HEK293 (cell line): ENCODE measurements around the gene PIGS.

Source experiments
- CTCF ChIA-PET: fragments of 350-600 bp; formaldehyde crosslinking; extraction: SDS; loops from one replicate; lab custom pipeline; 2021; ENCODE audit warnings: antibody characterized with exemption; lab: Yijun Ruan, JAX
- POLR2A ChIA-PET: fragments of 300-600 bp; formaldehyde crosslinking; extraction: SDS; loops from one replicate; lab custom pipeline; 2020; ENCODE audit warnings: antibody characterized with exemption, inconsistent platforms; lab: Yijun Ruan, JAX
- H3K27ac ChIP-seq: fragments of 200-500 bp; sonication (Bioruptor generic); 2 replicates; pipeline ENCODE4 v1.5.1; 2014; ENCODE audit warnings: low read depth, low read length, control low read depth, inconsistent platforms; ENCODE audit errors: extremely low read depth
- H3K36me3 ChIP-seq, 2 experiments: fragments of 200-500 bp in 1 of 2; sonication (Bioruptor generic) in 1 of 2; 1 replicate in 1 of 2; 2 replicates in 1 of 2; pipeline ENCODE4 v1.5.1; 2014 to 2017; ENCODE audit warnings: inconsistent platforms in 2 of 2, low read length in 2 of 2; ENCODE audit not compliant: control insufficient read depth in 2 of 2, insufficient read depth in 1 of 2
- H3K4me1 ChIP-seq: fragments of 200-500 bp; sonication (Bioruptor generic); 2 replicates; pipeline ENCODE4 v1.5.1; 2014; ENCODE audit warnings: mild to moderate bottlenecking, low read length, inconsistent platforms; ENCODE audit not compliant: control insufficient read depth, insufficient read depth
- H3K4me3 ChIP-seq: 2 replicates; pipeline ENCODE4 v1.5.1; 2011; ENCODE audit warnings: low read depth, mild to moderate bottlenecking, control low read depth, low read length, moderate library complexity
- H3K9me3 ChIP-seq: fragments of 200-500 bp; sonication (Bioruptor generic); 2 replicates; pipeline ENCODE4 v1.5.1; 2014; ENCODE audit warnings: low read depth, low read length, inconsistent platforms; ENCODE audit not compliant: control insufficient read depth, insufficient read depth
- EGR2 ChIP-seq: fragments of 450-650 bp; formaldehyde crosslinking; IDR thresholded peaks from 2 replicates; pipeline ENCODE4 v1.5.1; 2016; ENCODE audit warnings: low read depth, missing biosample characterization, missing genetic modification characterization
- INSM2 ChIP-seq: fragments of 450-650 bp; formaldehyde crosslinking; IDR thresholded peaks from 2 replicates; pipeline ENCODE4 v1.5.1; 2016; ENCODE audit warnings: missing biosample characterization, missing genetic modification characterization
- PRDM1 ChIP-seq: fragments of 450-650 bp; formaldehyde crosslinking; IDR thresholded peaks from 2 replicates; pipeline ENCODE4; 2016; ENCODE audit warnings: missing biosample characterization, missing genetic modification characterization
- SCRT2 ChIP-seq: fragments of 450-650 bp; formaldehyde crosslinking; IDR thresholded peaks from 2 replicates; pipeline ENCODE4 v1.5.1; 2016; ENCODE audit warnings: missing biosample characterization, missing genetic modification characterization
- SETDB1 ChIP-seq: IDR thresholded peaks from one replicate; pipeline ENCODE4 v1.6.1; 2017; ENCODE audit warnings: mild to moderate bottlenecking, low read length, moderate library complexity, mixed read lengths; ENCODE audit not compliant: insufficient read length
- WT1 ChIP-seq: fragments of 450-650 bp; formaldehyde crosslinking; IDR thresholded peaks from 2 replicates; pipeline ENCODE4 v1.5.1; 2016; ENCODE audit warnings: missing biosample characterization, missing genetic modification characterization
- ZBTB6 ChIP-seq: fragments of 450-650 bp; formaldehyde crosslinking; IDR thresholded peaks from 2 replicates; pipeline ENCODE4 v1.5.1; 2017; ENCODE audit warnings: missing biosample characterization, missing genetic modification characterization
- ZEB2 ChIP-seq: fragments of 450-650 bp; formaldehyde crosslinking; IDR thresholded peaks from 2 replicates; pipeline ENCODE4 v1.5.1; 2016; ENCODE audit warnings: missing biosample characterization, missing genetic modification characterization
- ZFHX2 ChIP-seq: fragments of 450-650 bp; formaldehyde crosslinking; conservative IDR thresholded peaks from 2 replicates; pipeline ENCODE4 v1.5.1; 2016; ENCODE audit warnings: missing biosample characterization, missing genetic modification characterization
- ZFP3 ChIP-seq: fragments of 450-650 bp; formaldehyde crosslinking; IDR thresholded peaks from 2 replicates; pipeline ENCODE4 v1.5.1; 2016; ENCODE audit warnings: low read depth, missing biosample characterization, missing genetic modification characterization
- ZNF121 ChIP-seq: fragments of 450-650 bp; formaldehyde crosslinking; IDR thresholded peaks from 2 replicates; pipeline ENCODE4 v1.5.1; 2016; ENCODE audit warnings: missing biosample characterization, missing genetic modification characterization
- ZNF155 ChIP-seq: fragments of 450-650 bp; formaldehyde crosslinking; IDR thresholded peaks from 2 replicates; pipeline ENCODE4 v1.5.1; 2016; ENCODE audit warnings: missing biosample characterization, missing genetic modification characterization
- ZNF302 ChIP-seq: fragments of 450-650 bp; formaldehyde crosslinking; IDR thresholded peaks from 2 replicates; pipeline ENCODE4 v1.5.1; 2016; ENCODE audit warnings: missing biosample characterization, missing genetic modification characterization, low read depth
- ZNF335 ChIP-seq: fragments of 450-650 bp; formaldehyde crosslinking; conservative IDR thresholded peaks from 2 replicates; pipeline ENCODE4 v1.5.1; 2016; ENCODE audit warnings: missing biosample characterization, missing genetic modification characterization
- ZNF529 ChIP-seq: fragments of 450-650 bp; formaldehyde crosslinking; IDR thresholded peaks from 2 replicates; pipeline ENCODE4 v1.5.1; 2017; ENCODE audit warnings: missing genetic modification characterization, missing biosample characterization; ENCODE audit not compliant: insufficient replicate concordance
- ZNF548 ChIP-seq: fragments of 450-650 bp; formaldehyde crosslinking; IDR thresholded peaks from 2 replicates; pipeline ENCODE4 v1.5.1; 2016; ENCODE audit warnings: missing biosample characterization, missing genetic modification characterization
- ZNF555 ChIP-seq: fragments of 450-650 bp; formaldehyde crosslinking; conservative IDR thresholded peaks from 2 replicates; pipeline ENCODE4 v1.5.1; 2017; ENCODE audit warnings: missing biosample characterization, mild to moderate bottlenecking, missing genetic modification characterization, inconsistent platforms
- ZNF747 ChIP-seq: fragments of 450-650 bp; formaldehyde crosslinking; IDR thresholded peaks from 2 replicates; pipeline ENCODE4 v1.5.1; 2016; ENCODE audit warnings: missing biosample characterization, missing genetic modification characterization
- ZNF791 ChIP-seq: fragments of 450-650 bp; formaldehyde crosslinking; IDR thresholded peaks from 2 replicates; pipeline ENCODE4 v1.5.1; 2016; ENCODE audit warnings: missing biosample characterization, missing genetic modification characterization

PIGS gene

GRCh38 chr17:28508211-28508724 is 63.1 kb downstream of the PIGS start:
- H3K36me3 ChIP-seq, result no peaks in the 10 kb centered on the region
- POLR2A ChIA-PET, result no interaction called here
- no peak overlapping the region for H3K27ac ChIP-seq
- CTCF ChIA-PET, result interaction anchor here (0.6 to 2.4 kb wide), 3 partner anchors 14 to 33 kb away, joined by 3 to 8 read pairs (median 4); no protein-coding TSS in a partner anchor
- H3K9me3 ChIP-seq, result no peaks in the 10 kb centered on the region
- no peak overlapping the region for H3K4me3 ChIP-seq
- peak; percentile 35; the same call in 1 of the 2 replicates for TF ChIP-seq PRDM1 (tag by site-specific recombination)
- TF ChIP-seq ZNF791 (tag by site-specific recombination), result no peak
- TF ChIP-seq, all 188 proteins: peak for 1
- no peaks in the 10 kb centered on the region for H3K4me1 ChIP-seq

GRCh38 chr17:28507567-28508203 is 63.6 kb downstream of the PIGS start:
- CTCF ChIA-PET, result interaction anchor here (0.6 to 2.4 kb wide), 4 partner anchors 13 to 645 kb away, joined by 3 to 8 read pairs (median 4); no protein-coding TSS in a partner anchor
- no peaks in the 10 kb centered on the region for H3K4me1 ChIP-seq
- POLR2A ChIA-PET, result no interaction called here
- H3K36me3 ChIP-seq, result no peaks in the 10 kb centered on the region
- H3K4me3 ChIP-seq, result no peak overlapping the region
- H3K9me3 ChIP-seq, result no peaks in the 10 kb centered on the region
- TF ChIP-seq ZNF335 (tag by site-specific recombination) (0 out of 2 replicates have a peak, but pooled peaks have one; percentile 24), ZNF529 (no peak)
- no peak overlapping the region for H3K27ac ChIP-seq

GRCh38 chr17:28506763-28507487 is 64.4 kb downstream of the PIGS start:
- no peaks in the 10 kb centered on the region for H3K4me1 ChIP-seq
- no peak overlapping the region for H3K4me3 ChIP-seq
- CTCF ChIA-PET, result interaction anchor here (1.2 to 2.4 kb wide), 2 partner anchors 12 to 40 kb away, joined by 3 to 8 read pairs; no protein-coding TSS in a partner anchor
- no peak overlapping the region for H3K27ac ChIP-seq
- no peak for TF ChIP-seq ZNF302 (tag by site-specific recombination)
- TF ChIP-seq ZNF548 (tag by site-specific recombination), result no peak
- no peak for TF ChIP-seq ZBTB6 (tag by site-specific recombination)
- peak; percentile 28; the same call in 1 of the 2 replicates for TF ChIP-seq ZFHX2 (tag by site-specific recombination)
- 0 out of 2 replicates have a peak, but pooled peaks have one; percentile 44 for TF ChIP-seq SCRT2 (tag by site-specific recombination)
- TF ChIP-seq ZFP3 (tag by site-specific recombination), result no peak
- no peak for TF ChIP-seq SETDB1
- TF ChIP-seq EGR2, result 0 out of 2 replicates have a peak, but pooled peaks have one; percentile 8
- TF ChIP-seq ZEB2, result no peak
- TF ChIP-seq ZNF121, result peak; percentile 79
- TF ChIP-seq, all 188 proteins: peak for 4
- POLR2A ChIA-PET, result no interaction called here
- H3K36me3 ChIP-seq, result no peaks in the 10 kb centered on the region
- no peaks in the 10 kb centered on the region for H3K9me3 ChIP-seq

GRCh38 chr17:28505986-28506665 is 65.2 kb downstream of the PIGS start, which contains the start of gene FOXN1:
TSS of gene FOXN1 (plus strand) at chr17:28506348. CDS start at chr17:28523970, 17,622 bp downstream.
- Histone ChIP-seq H3K4me1 (no peaks in the 10 kb centered on the region), H3K4me3 (no peak within 1 kb of the TSS), H3K9me3 (no peaks in the 10 kb centered on the region), H3K27ac (no peak within 1 kb of the TSS), H3K36me3 (no peaks in the 10 kb centered on the region)
- ChIA-PET POLR2A (no interaction called here), CTCF (interaction anchor here (0.7 to 2.4 kb wide), 3 partner anchors 11 to 41 kb away, joined by 3 to 8 read pairs (median 5); no protein-coding TSS in a partner anchor)
- TF ChIP-seq ZNF555 (tag by site-specific recombination) (no peak), ZNF747 (tag by site-specific recombination) (no peak), ZNF155 (tag by site-specific recombination) (no peak), ZFP3 (tag by site-specific recombination) (no peak), INSM2 (no peak), WT1 (tag by site-specific recombination) (no peak)
